Upper lobe of left lung (tissue), 6 donors: ENCODE results near the gene CCNF. TPM values are rescaled to one million over a fixed set of nuclear protein-coding genes. Genes with fewer than 3 reads are reported as not detected.
"Not testable (repeated sequence)": the region's sequence is repeated elsewhere in the genome, so short reads cannot be mapped to it uniquely, and the experiment has no call there.

Experiments used
- ATAC-seq, 2 donors: fragments of 200-7000 bp; cut with Tn5 transposase; one replicate each; pipeline ENCODE4 v1.9.1; 2022; ENCODE audit warnings: mild to moderate bottlenecking in 2 of 2, moderate library complexity in 2 of 2; ENCODE audit not compliant: low FRiP score in 2 of 2
- DNase-seq, 2 donors: peaks; one replicate each; pipeline ENCODE4 v3.0.0-alpha.2; 2019 to 2020
- H3K27ac ChIP-seq, 4 donors: fragments of 200-600 bp; sonication (generic); one replicate each; pipeline ENCODE4 v1.5.1; 2016 to 2019
- H3K27me3 ChIP-seq, 4 donors: fragments of 200-600 bp; sonication (generic); one replicate each; pipeline ENCODE4 v1.5.1; 2017 to 2019
- H3K36me3 ChIP-seq, 4 donors: fragments of 200-600 bp; sonication (generic); one replicate each; pipeline ENCODE4 v1.5.1; 2016 to 2019
- H3K4me1 ChIP-seq, 4 donors: fragments of 200-600 bp; sonication (generic); one replicate each; pipeline ENCODE4 v1.5.1; 2018 to 2019
- H3K4me3 ChIP-seq, 4 donors: fragments of 200-600 bp; sonication (generic); one replicate each; pipeline ENCODE4 v1.5.1; 2017 to 2019; ENCODE audit warnings: mild to moderate bottlenecking in 2 of 4, moderate library complexity in 1 of 4
- H3K9me3 ChIP-seq, 4 donors: fragments of 200-600 bp; sonication (generic); one replicate each; pipeline ENCODE4 v1.5.1; 2018 to 2019
- CTCF ChIP-seq, 6 experiments: fragments of 450-650 bp in 4 of 6; fragments of 200-600 bp in 2 of 6; sonication (generic) in 2 of 6; IDR thresholded peaks; one replicate each; pipeline ENCODE4 v1.5.1; 2016 to 2019; ENCODE audit warnings: antibody characterized with exemption in 6 of 6
- EP300 ChIP-seq, 4 donors: sonication (generic); formaldehyde crosslinking; IDR thresholded peaks; one replicate each; pipeline ENCODE4 v1.5.1; 2017; ENCODE audit warnings: antibody characterized with exemption in 4 of 4, control low read depth in 2 of 4
- POLR2A ChIP-seq, 4 donors: fragments of 450-650 bp; IDR thresholded peaks; one replicate each; pipeline ENCODE4 v1.5.1; 2016 to 2017; ENCODE audit warnings: antibody characterized with exemption in 4 of 4, mild to moderate bottlenecking in 2 of 4
- POLR2AphosphoS5 ChIP-seq, 2 donors: sonication (generic); formaldehyde crosslinking; IDR thresholded peaks; one replicate each; pipeline ENCODE4 v1.5.1; 2017; ENCODE audit warnings: antibody characterized with exemption in 2 of 2
- WGBS, 2 donors: methylation state at CpG; one replicate each; pipeline ENCODE4 v1.1.5; 2017 to 2018; 5-methylcytosine and 5-hydroxymethylcytosine counted together
- total RNA-seq, 6 donors: library from RNA; depleted of rRNA in 4 of 6; stranded (reverse); fragments of >200 nt in 4 of 6; gene quantifications; one replicate each; pipeline versions ENCODE4 v1.1.0 to v1.2.1, GENCODE V29; 2016 to 2021
- donor health status: DM: no; HTN: no; CAD: no; lungs with moderate emphysema.
- donor health status: DM: no; HTN: yes; CAD: no; lungs with severe emphysema.

The CCNF gene
- total RNA-seq, 6 donors from 2014 or later: 2.7 to 5.2 (median 3.9) TPM

GRCh38 chr16:2477327-2477726, 48.1 kb downstream of the CCNF start:
- WGBS, 2 donors: 87 to 90% methylated on average over 3 of the region's 3 CpGs
- no peak overlapping the region for H3K4me3 ChIP-seq
- peak overlapping the region in 1 of 4 donors; percentile 5 for H3K27ac ChIP-seq
- no peak for ATAC-seq
- TF ChIP-seq EP300 (IDR thresholded peaks at IDR 0.05): no peak
- TF ChIP-seq POLR2AphosphoS5 (IDR thresholded peaks at IDR 0.05): no peak
- no peak for TF ChIP-seq CTCF (IDR thresholded peaks at IDR 0.05)
- TF ChIP-seq POLR2A (IDR thresholded peaks at IDR 0.05): no peak
- no peak for DNase-seq
- no peaks in the 10 kb centered on the region for H3K9me3 ChIP-seq
- H3K27me3 ChIP-seq: peaks cover 0 to 10% (median 4%) of the 10 kb centered on the region in 4 donors
- peaks cover 31 to 73% (median 47%) of the 10 kb centered on the region in 4 donors for H3K4me1 ChIP-seq
- H3K36me3 ChIP-seq: no peaks in the 10 kb centered on the region

GRCh38 chr16:2478279-2478678, 49.0 kb downstream of the CCNF start:
- H3K27me3 ChIP-seq: peaks cover 0 to under 1% (median 0%) of the 10 kb centered on the region in 4 donors
- WGBS, 2 donors: 62 to 72% methylated on average over 8 of the region's 8 CpGs
- no peaks in the 10 kb centered on the region for H3K9me3 ChIP-seq
- DNase-seq: no peak
- no peak for ATAC-seq
- TF ChIP-seq CTCF (IDR thresholded peaks at IDR 0.05) (no peak), POLR2AphosphoS5 (IDR thresholded peaks at IDR 0.05) (no peak), EP300 (IDR thresholded peaks at IDR 0.05) (no peak), POLR2A (IDR thresholded peaks at IDR 0.05) (no peak)
- no peak overlapping the region for H3K27ac ChIP-seq
- H3K36me3 ChIP-seq: no peaks in the 10 kb centered on the region
- no peak overlapping the region for H3K4me3 ChIP-seq
- peaks cover 39 to 75% (median 52%) of the 10 kb centered on the region in 4 donors for H3K4me1 ChIP-seq

- peak overlapping the region in 1 of 4 donors; percentile 58 for H3K27ac ChIP-seq
- not testable (repeated sequence) for DNase-seq, H3K27me3 ChIP-seq, H3K4me3 ChIP-seq, ATAC-seq, H3K36me3 ChIP-seq, H3K9me3 ChIP-seq
- WGBS, 2 donors: 96 to 99% methylated on average over 10 of the region's 10 CpGs
- H3K4me1 ChIP-seq: peaks cover 43 to 73% (median 59%) of the 10 kb centered on the region in 4 donors
Observed at GRCh38 chr16:2479996-2480395, 50.7 kb downstream of the CCNF start.

GRCh38 chr16:2480948-2481347, 51.7 kb downstream of the CCNF start:
- H3K4me1 ChIP-seq: peaks cover 40 to 71% (median 62%) of the 10 kb centered on the region in 4 donors
- peak overlapping the region; percentile 58 to 78 (median 66) for H3K27ac ChIP-seq
- DNase-seq (peak in 1 of 2 donors; percentile 95), ATAC-seq (peak in 1 of 2 donors; percentile 81)
- 68 to 70% methylated on average over 12 of the region's 12 CpGs for WGBS, 2 donors
- no peaks in the 10 kb centered on the region for H3K36me3 ChIP-seq
- no peak overlapping the region for H3K4me3 ChIP-seq
- TF ChIP-seq CTCF (IDR thresholded peaks at IDR 0.05) (no peak), POLR2A (IDR thresholded peaks at IDR 0.05) (no peak), POLR2AphosphoS5 (IDR thresholded peaks at IDR 0.05) (peak in 1 of 2 donors; percentile 20), EP300 (IDR thresholded peaks at IDR 0.05) (no peak)
- no peaks in the 10 kb centered on the region for H3K27me3 ChIP-seq
- H3K9me3 ChIP-seq: no peaks in the 10 kb centered on the region

GRCh38 chr16:2481676-2482075, 52.4 kb downstream of the CCNF start:
- Histone ChIP-seq H3K27ac (peak overlapping the region; percentile 58 to 67 (median 65)), H3K36me3 (no peaks in the 10 kb centered on the region), H3K9me3 (no peaks in the 10 kb centered on the region), H3K4me1 (peaks cover 45 to 71% (median 63%) of the 10 kb centered on the region in 4 donors), H3K27me3 (no peaks in the 10 kb centered on the region), H3K4me3 (no peak overlapping the region)
- DNase-seq (no peak), ATAC-seq (no peak)
- no peak for TF ChIP-seq POLR2A (IDR thresholded peaks at IDR 0.05)
- TF ChIP-seq EP300 (IDR thresholded peaks at IDR 0.05): no peak
- no peak for TF ChIP-seq POLR2AphosphoS5 (IDR thresholded peaks at IDR 0.05)
- no peak for TF ChIP-seq CTCF (IDR thresholded peaks at IDR 0.05)
- WGBS, 2 donors: 80 to 82% methylated on average over 4 to 7 of the region's 7 CpGs
